ENCODE measurements around the gene RIPK1.

The RIPK1 gene

DNA sequence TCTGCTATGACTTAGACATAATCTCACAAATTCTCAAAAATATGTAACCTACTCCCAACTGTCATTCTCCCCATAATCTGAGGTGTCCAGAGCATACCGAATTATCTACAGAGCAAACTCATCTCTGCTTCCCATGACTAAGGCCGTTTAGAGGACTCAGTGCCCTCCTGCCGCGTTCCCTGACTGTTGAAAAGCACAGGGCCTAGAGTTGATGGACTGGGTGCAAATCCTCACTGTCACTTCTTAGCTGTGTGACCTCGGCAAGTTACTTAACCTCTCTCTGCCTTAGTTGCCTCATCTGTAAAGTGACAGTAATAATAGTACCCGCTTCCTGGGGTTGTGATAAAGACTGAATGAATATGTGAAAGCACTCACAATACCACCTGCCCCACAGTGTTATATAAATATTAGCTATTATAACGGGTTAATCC lies 93.8 kb downstream of the RIPK1 start:
- no peak for TF ChIP-seq GATA3 (IDR thresholded peaks at IDR 0.05; ENCODE audit: low read depth, low read length)
- TF ChIP-seq GATA2 (IDR thresholded peaks at IDR 0.05; ENCODE audit: low read depth, low read length): no peak

- TF ChIP-seq GATA3 (IDR thresholded peaks at IDR 0.05; ENCODE audit: low read depth, low read length): no peak
- no peak for TF ChIP-seq GATA2 (IDR thresholded peaks at IDR 0.05; ENCODE audit: low read depth, low read length)
Observed at GRCh38 chr6:3162565-3163247, 94.4 kb downstream of the RIPK1 start.

DNA sequence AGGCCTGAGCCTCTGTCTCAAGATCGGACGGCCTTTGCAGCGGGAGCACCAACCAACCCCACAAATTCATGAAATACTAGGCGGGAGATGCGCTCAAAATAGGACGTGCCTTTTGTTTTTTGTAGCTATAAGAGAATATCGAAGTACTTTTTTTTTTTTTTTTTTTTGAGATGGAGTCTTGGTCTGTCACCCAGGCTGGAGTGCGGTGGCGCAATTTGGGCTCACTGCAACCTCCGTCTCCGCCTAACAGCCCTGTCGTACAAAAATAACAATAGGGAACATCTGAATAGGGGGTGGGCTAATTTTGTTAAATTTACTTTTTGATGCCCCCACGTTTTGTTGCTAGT lies 94.9 kb downstream of the RIPK1 start:
- TF ChIP-seq GATA3 (IDR thresholded peaks at IDR 0.05; ENCODE audit: low read depth, low read length): no peak
- no peak for TF ChIP-seq GATA2 (IDR thresholded peaks at IDR 0.05; ENCODE audit: low read depth, low read length)

- TF ChIP-seq GATA2 (IDR thresholded peaks at IDR 0.05; ENCODE audit: low read depth, low read length) (no peak), GATA3 (IDR thresholded peaks at IDR 0.05; ENCODE audit: low read depth, low read length) (no peak)
Observed at GRCh38 chr6:3164388-3164787, 96.1 kb downstream of the RIPK1 start.
